IPS-20b (cell line): Measurements from ENCODE around the gene GAGE12J.
"Not testable (repeated sequence)": the region's sequence is repeated elsewhere in the genome, so short reads cannot be mapped to it uniquely, and the experiment has no call there.

Source experiments
- H3K27ac ChIP-seq: one replicate; pipeline ENCODE4 v1.5.1; 2013; ENCODE audit warnings: low read length
- H3K27me3 ChIP-seq: 2 replicates; pipeline ENCODE4 v1.6.1; 2013; ENCODE audit warnings: mild to moderate bottlenecking, low read length, inconsistent platforms; ENCODE audit not compliant: insufficient read depth
- H3K36me3 ChIP-seq: 2 replicates; pipeline ENCODE4 v1.6.1; 2013; ENCODE audit warnings: low read depth, mild to moderate bottlenecking, inconsistent platforms, low read length, moderate library complexity; ENCODE audit not compliant: insufficient read depth
- H3K4me1 ChIP-seq: 2 replicates; pipeline ENCODE4 v1.6.1; 2013; ENCODE audit warnings: mild to moderate bottlenecking, control low read depth, inconsistent platforms, low read length, moderate library complexity; ENCODE audit not compliant: insufficient read depth
- H3K4me3 ChIP-seq: 2 replicates; pipeline ENCODE4 v1.5.1; 2013; ENCODE audit warnings: mild to moderate bottlenecking, low read length, inconsistent platforms
- H3K9ac ChIP-seq: 2 replicates; pipeline ENCODE4 v1.6.1; 2013; ENCODE audit warnings: low read depth, mild to moderate bottlenecking, inconsistent platforms, low read length, moderate library complexity
- H3K9me3 ChIP-seq: 2 replicates; pipeline ENCODE4 v1.6.1; 2013; ENCODE audit warnings: mild to moderate bottlenecking, low read depth, low read length, inconsistent platforms; ENCODE audit not compliant: insufficient read depth

The GAGE12J gene

GRCh38 chrX:49321737-49322136, at the start of gene GAGE12J:
Gene GAGE12J (plus strand): TSS chrX:49322037. CDS start chrX:49323194, 1,157 bp downstream.
- not testable (repeated sequence) for H3K4me1 ChIP-seq, H3K9me3 ChIP-seq, H3K27me3 ChIP-seq, H3K9ac ChIP-seq, H3K36me3 ChIP-seq, H3K27ac ChIP-seq, H3K4me3 ChIP-seq

GRCh38 chrX:49272421-49272820, 49.4 kb upstream of the GAGE12J start:
- Histone ChIP-seq H3K9ac (no peak overlapping the region), H3K27ac (no peak overlapping the region), H3K4me1 (no peaks in the 10 kb centered on the region; the same call in 1 of the 2 replicates), H3K27me3 (no peaks in the 10 kb centered on the region), H3K9me3 (no peaks in the 10 kb centered on the region), H3K4me3 (peak overlapping the region; percentile 35; the same call in 1 of the 2 replicates), H3K36me3 (peaks cover 20% of the 10 kb centered on the region; the same call in 1 of the 2 replicates)

GRCh38 chrX:49273181-49273727, 48.6 kb upstream of the GAGE12J start:
- H3K4me3 ChIP-seq, result no peak overlapping the region
- H3K27ac ChIP-seq, result no peak overlapping the region
- H3K9ac ChIP-seq, result no peak overlapping the region
- no peaks in the 10 kb centered on the region; the same call in 1 of the 2 replicates for H3K4me1 ChIP-seq
- H3K27me3 ChIP-seq, result no peaks in the 10 kb centered on the region
- H3K36me3 ChIP-seq, result peaks cover 20% of the 10 kb centered on the region; the same call in 1 of the 2 replicates
- no peaks in the 10 kb centered on the region for H3K9me3 ChIP-seq

- Histone ChIP-seq H3K4me3 (no peak overlapping the region), H3K27ac (no peak overlapping the region), H3K36me3 (0 out of 2 replicates have a peak, but pooled peaks cover 16% of the 10 kb centered on the region), H3K27me3 (no peaks in the 10 kb centered on the region), H3K9me3 (no peaks in the 10 kb centered on the region), H3K9ac (no peak overlapping the region), H3K4me1 (no peaks in the 10 kb centered on the region; the same call in 1 of the 2 replicates)
Measured at GRCh38 chrX:49276207-49276606, 45.6 kb upstream of the GAGE12J start.

GRCh38 chrX:49276671-49277534, 44.9 kb upstream of the GAGE12J start:
- Histone ChIP-seq H3K9me3 (no peaks in the 10 kb centered on the region), H3K27ac (no peak overlapping the region), H3K27me3 (no peaks in the 10 kb centered on the region), H3K4me3 (no peak overlapping the region), H3K4me1 (no peaks in the 10 kb centered on the region), H3K36me3 (0 out of 2 replicates have a peak, but pooled peaks cover 16% of the 10 kb centered on the region), H3K9ac (no peak overlapping the region)

- H3K27ac ChIP-seq, result no peak overlapping the region
- H3K9ac ChIP-seq, result no peak overlapping the region
- H3K4me3 ChIP-seq, result no peak overlapping the region
- H3K27me3 ChIP-seq, result no peaks in the 10 kb centered on the region
- H3K4me1 ChIP-seq, result no peaks in the 10 kb centered on the region
- no peaks in the 10 kb centered on the region for H3K9me3 ChIP-seq
- H3K36me3 ChIP-seq, result 0 out of 2 replicates have a peak, but pooled peaks cover 13% of the 10 kb centered on the region
Measured at GRCh38 chrX:49277535-49277830, 44.4 kb upstream of the GAGE12J start.

GRCh38 chrX:49278081-49278480, 43.8 kb upstream of the GAGE12J start:
- H3K4me1 ChIP-seq, result no peaks in the 10 kb centered on the region
- H3K9ac ChIP-seq, result no peak overlapping the region
- no peaks in the 10 kb centered on the region for H3K9me3 ChIP-seq
- no peaks in the 10 kb centered on the region for H3K27me3 ChIP-seq
- H3K4me3 ChIP-seq, result no peak overlapping the region
- H3K27ac ChIP-seq, result no peak overlapping the region
- 0 out of 2 replicates have a peak, but pooled peaks cover 8% of the 10 kb centered on the region for H3K36me3 ChIP-seq

GRCh38 chrX:49282647-49283011, 39.2 kb upstream of the GAGE12J start:
- no peak overlapping the region for H3K27ac ChIP-seq
- no peaks in the 10 kb centered on the region for H3K27me3 ChIP-seq
- H3K9me3 ChIP-seq, result no peaks in the 10 kb centered on the region
- H3K4me3 ChIP-seq, result no peak overlapping the region
- H3K4me1 ChIP-seq, result no peaks in the 10 kb centered on the region
- no peaks in the 10 kb centered on the region for H3K36me3 ChIP-seq
- H3K9ac ChIP-seq, result no peak overlapping the region

GRCh38 chrX:49284212-49284611, 37.6 kb upstream of the GAGE12J start:
- no peak overlapping the region for H3K27ac ChIP-seq
- no peaks in the 10 kb centered on the region for H3K4me1 ChIP-seq
- H3K36me3 ChIP-seq, result no peaks in the 10 kb centered on the region
- H3K4me3 ChIP-seq, result no peak overlapping the region
- no peak overlapping the region for H3K9ac ChIP-seq
- no peaks in the 10 kb centered on the region for H3K27me3 ChIP-seq
- no peaks in the 10 kb centered on the region for H3K9me3 ChIP-seq

GRCh38 chrX:49286136-49286535, 35.7 kb upstream of the GAGE12J start:
- no peaks in the 10 kb centered on the region for H3K27me3 ChIP-seq
- H3K36me3 ChIP-seq, result no peaks in the 10 kb centered on the region
- no peaks in the 10 kb centered on the region for H3K9me3 ChIP-seq
- no peak overlapping the region for H3K27ac ChIP-seq
- no peak overlapping the region for H3K9ac ChIP-seq
- H3K4me1 ChIP-seq, result no peaks in the 10 kb centered on the region
- H3K4me3 ChIP-seq, result no peak overlapping the region

GRCh38 chrX:49286581-49286980, 35.3 kb upstream of the GAGE12J start:
- Histone ChIP-seq H3K27me3 (no peaks in the 10 kb centered on the region), H3K9ac (no peak overlapping the region), H3K9me3 (no peaks in the 10 kb centered on the region), H3K4me1 (no peaks in the 10 kb centered on the region), H3K27ac (no peak overlapping the region), H3K36me3 (no peaks in the 10 kb centered on the region), H3K4me3 (no peak overlapping the region)

- Histone ChIP-seq H3K9me3 (no peaks in the 10 kb centered on the region), H3K4me3 (no peak overlapping the region), H3K27ac (no peak overlapping the region), H3K36me3 (no peaks in the 10 kb centered on the region), H3K9ac (no peak overlapping the region), H3K27me3 (no peaks in the 10 kb centered on the region), H3K4me1 (no peaks in the 10 kb centered on the region)
Measured at GRCh38 chrX:49287665-49288064, 34.2 kb upstream of the GAGE12J start.
